Smooth muscle cell (in vitro differentiated cells): ENCODE data around the gene SEMA6C. TPM values are rescaled to one million over a fixed set of nuclear protein-coding genes. Genes with fewer than 3 reads are reported as not detected.
"Not testable (repeated sequence)": the region's sequence is repeated elsewhere in the genome, so short reads cannot be mapped to it uniquely, and the experiment has no call there.

Experiments used
- DNase-seq: peaks from one replicate; lab custom pipeline; 2025; ENCODE audit not compliant: unreplicated experiment; lab: John Stamatoyannopoulos, UW
- H2AFZ ChIP-seq: fragments of 200-600 bp; sonication (generic); 2 replicates; pipeline ENCODE4 v1.6.0; 2016; ENCODE audit warnings: antibody characterized with exemption, low read depth, mild to moderate bottlenecking
- H3F3A ChIP-seq: fragments of 200-600 bp; sonication (generic); 2 replicates; pipeline ENCODE4 v1.6.0; 2017; ENCODE audit warnings: antibody characterized with exemption, low read depth
- H3K27ac ChIP-seq: fragments of 200-600 bp; sonication (generic); 2 replicates; pipeline ENCODE4 v1.5.1; 2016; ENCODE audit warnings: low read depth, mild to moderate bottlenecking
- H3K27me3 ChIP-seq: fragments of 200-600 bp; sonication (generic); 2 replicates; pipeline ENCODE4 v1.6.1; 2016; ENCODE audit warnings: low read depth, mild to moderate bottlenecking
- H3K36me3 ChIP-seq: fragments of 200-600 bp; sonication (generic); 2 replicates; pipeline ENCODE4 v1.5.1; 2016; ENCODE audit warnings: low read depth
- H3K4me1 ChIP-seq: fragments of 200-600 bp; sonication (generic); 2 replicates; pipeline ENCODE4 v1.5.1; 2016; ENCODE audit warnings: low read depth
- H3K4me2 ChIP-seq: fragments of 200-600 bp; sonication (generic); 2 replicates; pipeline ENCODE4 v1.6.0; 2016; ENCODE audit warnings: mild to moderate bottlenecking
- H3K4me3 ChIP-seq: fragments of 200-600 bp; sonication (generic); 2 replicates; pipeline ENCODE4 v1.5.1; 2016; ENCODE audit warnings: mild to moderate bottlenecking
- H3K79me2 ChIP-seq: fragments of 200-600 bp; sonication (generic); 2 replicates; pipeline ENCODE4 v1.6.0; 2016; ENCODE audit warnings: low read depth, mild to moderate bottlenecking
- H3K9ac ChIP-seq: fragments of 200-600 bp; sonication (generic); 2 replicates; pipeline ENCODE4 v1.6.0; 2016; ENCODE audit warnings: low read depth
- H3K9me3 ChIP-seq: fragments of 200-600 bp; sonication (generic); replicated peaks from 2 replicates; pipeline ENCODE4 v1.5.1; 2016; ENCODE audit warnings: low read depth
- H4K20me1 ChIP-seq: fragments of 200-600 bp; sonication (generic); 2 replicates; pipeline ENCODE4 v1.6.0; 2016; ENCODE audit warnings: low read depth
- CTCF ChIP-seq: fragments of 200-600 bp; sonication (generic); IDR thresholded peaks from 2 replicates; pipeline ENCODE4 v1.5.1; 2017; ENCODE audit warnings: borderline replicate concordance, mild to moderate bottlenecking, antibody characterized with exemption; ENCODE audit not compliant: insufficient read depth, poor library complexity, severe bottlenecking
- WGBS: methylation state at CpG from one replicate; pipeline ENCODE4 v1.1.7; 2016; ENCODE audit warnings: low lambda C conversion rate; 5-methylcytosine and 5-hydroxymethylcytosine counted together
- polyA plus RNA-seq: library from polyadenylated mRNA; unstranded; fragments of >200 nt; fragmentation: Nextera tagmentation; extraction: Ambion mirVana; gene quantifications from 2 replicates; pipeline ENCODE4 v1.2.1, GENCODE V29; 2016
- total RNA-seq: library from RNA; depleted of rRNA; stranded (reverse); fragments of >200 nt; gene quantifications from 2 replicates; pipeline ENCODE4 v1.2.3, GENCODE V29; 2014

Gene SEMA6C
- total and polyA plus RNA-seq, 2 experiments from 2014 or later: 9.3 to 10.4 TPM

GRCh38 chr1:151193304-151193703, 46.9 kb upstream of the SEMA6C start:
- Histone ChIP-seq H3K27ac (no peak overlapping the region), H3K9ac (no peak overlapping the region), H2AFZ (no peak overlapping the region), H3K9me3 (no peaks in the 10 kb centered on the region), H4K20me1 (no peaks in the 10 kb centered on the region), H3K4me3 (no peak overlapping the region), H3K27me3 (no peaks in the 10 kb centered on the region), H3F3A (no peaks in the 10 kb centered on the region), H3K4me1 (peaks cover 9% of the 10 kb centered on the region), H3K4me2 (no peak overlapping the region), H3K79me2 (peaks cover 12% of the 10 kb centered on the region), H3K36me3 (no peaks in the 10 kb centered on the region)
- no peak for DNase-seq
- TF ChIP-seq CTCF: no peak
- WGBS: 90% methylated on average over 6 of the region's 6 CpGs

- Histone ChIP-seq H3K4me2 (no peak overlapping the region), H3K9me3 (no peaks in the 10 kb centered on the region), H3K9ac (no peak overlapping the region), H3K27me3 (no peaks in the 10 kb centered on the region), H3K27ac (no peak overlapping the region), H3K4me3 (no peak overlapping the region), H3K36me3 (no peaks in the 10 kb centered on the region), H3K4me1 (peaks cover 9% of the 10 kb centered on the region), H3F3A (no peaks in the 10 kb centered on the region), H3K79me2 (peaks cover 24% of the 10 kb centered on the region), H4K20me1 (no peaks in the 10 kb centered on the region), H2AFZ (no peak overlapping the region)
- DNase-seq: no peak
- WGBS: 83% methylated on average over 7 of the region's 7 CpGs
- no peak for TF ChIP-seq CTCF
These were observed 45.6 kb upstream of the SEMA6C start for GRCh38 chr1:151192047-151192446.

GRCh38 chr1:151189637-151190445, 43.4 kb upstream of the SEMA6C start, which contains the start of gene VPS72:
Gene VPS72, minus strand, starts transcription at chr1:151190197. Its CDS starts 76 bp downstream, at chr1:151190121.
- Histone ChIP-seq H3K36me3 (no peaks in the 10 kb centered on the region), H3K79me2 (peaks cover 35% of the 10 kb centered on the region), H3K27ac (peak within 1 kb of the TSS; percentile 75), H3K4me3 (peak within 1 kb of the TSS; percentile 99), H3K4me2 (peak within 1 kb of the TSS; percentile 95), H3K9ac (peak within 1 kb of the TSS; percentile 86), H3K4me1 (peaks cover 9% of the 10 kb centered on the region), H4K20me1 (no peaks in the 10 kb centered on the region), H3K9me3 (no peaks in the 10 kb centered on the region), H2AFZ (peak within 1 kb of the TSS; percentile 95), H3F3A (no peaks in the 10 kb centered on the region), H3K27me3 (no peaks in the 10 kb centered on the region)
- TF ChIP-seq CTCF: no peak
- DNase-seq: peak; percentile 23
- under 1% methylated on average over 36 of the region's 42 CpGs for WGBS

- not testable (repeated sequence) for H4K20me1 ChIP-seq, DNase-seq, H3K27ac ChIP-seq, H2AFZ ChIP-seq, H3K27me3 ChIP-seq, H3K4me1 ChIP-seq, H3K36me3 ChIP-seq, H3K9me3 ChIP-seq, H3F3A ChIP-seq
- 89% methylated on average over 8 of the region's 8 CpGs for WGBS
- Histone ChIP-seq H3K4me2 (peak overlapping the region; percentile 95), H3K9ac (peak overlapping the region; percentile 86), H3K79me2 (peaks cover 35% of the 10 kb centered on the region), H3K4me3 (peak overlapping the region; percentile 99)
These were observed 42.2 kb upstream of the SEMA6C start for GRCh38 chr1:151188667-151189066.
